GM18861 (cell line): Measurements from ENCODE around the gene MEIS2.

ENCODE experiments used
- ATAC-seq: cut with Tn5 transposase; IDR thresholded peaks from one replicate; pipeline ENCODE4 v1.9.1; 2021; ENCODE audit not compliant: unreplicated experiment

Gene MEIS2

GRCh38 chr15:36965570-36966342, 134.6 kb downstream of the MEIS2 start:
- no peak for ATAC-seq

- no peak for ATAC-seq
Observed at GRCh38 chr15:36964626-36965025, 135.7 kb downstream of the MEIS2 start.

GRCh38 chr15:36961956-36962355, 138.4 kb downstream of the MEIS2 start:
- no peak for ATAC-seq

GRCh38 chr15:36960947-36961227, 139.5 kb downstream of the MEIS2 start:
- ATAC-seq: no peak

- no peak for ATAC-seq
Observed at GRCh38 chr15:36960179-36960946, 140.0 kb downstream of the MEIS2 start.

- no peak for ATAC-seq
Observed at GRCh38 chr15:36959746-36960145, 140.6 kb downstream of the MEIS2 start.

GRCh38 chr15:36958606-36959005, 141.7 kb downstream of the MEIS2 start:
- ATAC-seq: no peak

- ATAC-seq: no peak
Observed at GRCh38 chr15:36954486-36954885, 145.9 kb downstream of the MEIS2 start.

- no peak for ATAC-seq
Observed at GRCh38 chr15:36953346-36953745, 147.0 kb downstream of the MEIS2 start.

GRCh38 chr15:36951731-36952247, 148.6 kb downstream of the MEIS2 start:
- no peak for ATAC-seq

GRCh38 chr15:36950371-36950770, 150.0 kb downstream of the MEIS2 start:
- ATAC-seq: no peak

- no peak for ATAC-seq
Observed at GRCh38 chr15:36948982-36949381, 151.4 kb downstream of the MEIS2 start.

- no peak for ATAC-seq
Observed at GRCh38 chr15:36947035-36947719, 153.2 kb downstream of the MEIS2 start.

- no peak for ATAC-seq
Observed at GRCh38 chr15:36944442-36944841, 155.9 kb downstream of the MEIS2 start.

- ATAC-seq: no peak
Observed at GRCh38 chr15:36943508-36944361, 156.6 kb downstream of the MEIS2 start.

GRCh38 chr15:36942248-36942827, 158.0 kb downstream of the MEIS2 start:
- no peak for ATAC-seq

GRCh38 chr15:36941798-36942197, 158.6 kb downstream of the MEIS2 start:
- ATAC-seq: no peak

GRCh38 chr15:36940636-36941260, 159.6 kb downstream of the MEIS2 start:
- ATAC-seq: no peak

- no peak for ATAC-seq
Observed at GRCh38 chr15:36940219-36940618, 160.1 kb downstream of the MEIS2 start.

- no peak for ATAC-seq
Observed at GRCh38 chr15:36938764-36939163, 161.6 kb downstream of the MEIS2 start.
